ENCODE measurements around the gene GNAL.
"Not testable (repeated sequence)": the region's sequence is repeated elsewhere in the genome, so short reads cannot be mapped to it uniquely, and the experiment has no call there.

Gene GNAL

DNA sequence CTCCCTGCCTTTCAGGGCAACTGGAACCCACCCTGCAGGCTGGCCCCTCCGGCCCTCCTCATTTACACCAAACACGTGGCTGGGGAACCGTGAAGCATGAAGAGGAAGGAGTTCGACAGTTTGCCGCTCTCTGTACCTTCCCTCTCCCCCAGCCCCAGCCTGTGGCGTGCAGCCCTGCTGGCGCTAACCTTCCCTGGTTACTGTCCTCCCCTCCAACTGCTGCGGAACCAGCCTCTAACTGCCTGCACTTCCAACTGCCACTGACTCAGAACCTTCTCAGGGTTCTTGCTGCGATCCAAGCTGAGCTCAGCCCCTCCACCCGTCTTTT, 19.2 kb upstream of the GNAL start:
- no peak for DNase-seq

DNA sequence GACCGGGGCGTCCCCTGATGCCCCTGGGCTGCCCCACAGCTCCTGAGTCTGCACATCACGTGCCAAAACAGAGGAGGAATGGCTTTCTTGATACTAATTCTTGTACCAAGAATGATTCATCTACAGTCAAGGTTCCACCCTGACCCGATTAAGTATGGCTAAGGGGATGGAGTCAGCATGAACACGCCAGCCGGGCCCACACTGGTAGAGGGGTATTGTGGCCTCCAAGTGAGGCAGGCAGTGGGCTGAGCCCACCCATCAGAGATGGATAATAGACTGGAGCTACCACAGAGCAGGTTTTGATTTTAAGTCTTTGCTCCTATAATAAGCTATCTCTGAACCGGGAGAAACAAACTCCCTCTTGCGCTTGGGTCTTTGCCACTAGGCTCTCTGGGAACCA, 17.9 kb upstream of the GNAL start:
- DNase-seq: no peak

GRCh38 chr18:11672198-11672597, 16.9 kb upstream of the GNAL start:
- DNase-seq: no peak

GRCh38 chr18:11672846-11673454, 16.1 kb upstream of the GNAL start:
- DNase-seq: no peak

- no peak for DNase-seq
These were observed 15.5 kb upstream of the GNAL start for GRCh38 chr18:11673560-11673959.

- no peak for DNase-seq
These were observed 14.9 kb upstream of the GNAL start for GRCh38 chr18:11674119-11674518.

DNA sequence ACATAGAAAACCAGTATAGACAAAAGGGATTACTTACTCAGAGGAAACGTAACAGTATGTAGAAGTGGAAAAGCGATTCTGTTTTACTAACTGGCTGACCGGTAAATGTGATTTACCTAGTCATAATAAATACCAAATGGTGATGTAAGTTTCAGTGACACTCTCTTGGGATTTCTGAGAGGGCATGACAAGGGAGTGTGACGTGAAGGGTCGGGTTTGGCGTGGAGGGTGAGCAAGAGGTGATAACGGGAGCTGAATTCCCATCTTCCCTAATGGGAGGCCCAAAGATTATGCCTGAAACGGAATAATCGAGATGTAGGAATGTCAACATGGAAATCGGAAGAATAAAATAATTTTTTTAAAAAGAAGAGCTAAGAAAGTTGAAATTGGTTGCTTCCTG, 12.7 kb upstream of the GNAL start:
- no peak for DNase-seq

DNA sequence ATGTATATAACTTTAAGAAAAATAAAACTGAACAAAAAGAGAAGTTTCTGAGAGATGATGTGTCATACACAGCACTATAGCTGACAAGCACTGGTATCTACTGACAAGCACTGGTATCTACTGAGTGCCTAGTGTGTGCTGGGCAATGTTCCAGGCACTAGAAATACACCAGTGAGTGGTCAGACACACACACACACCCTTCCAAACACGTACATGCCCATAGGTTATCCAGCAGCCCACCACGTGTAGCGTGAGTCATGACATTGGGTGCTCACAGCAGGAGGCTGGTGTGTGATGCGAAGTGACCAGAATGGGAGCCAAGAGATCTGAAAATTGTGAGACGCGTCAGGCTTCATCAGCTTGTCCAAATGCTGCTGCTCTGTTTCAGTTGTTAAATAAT, 12.2 kb upstream of the GNAL start:
- no peak for DNase-seq

DNA sequence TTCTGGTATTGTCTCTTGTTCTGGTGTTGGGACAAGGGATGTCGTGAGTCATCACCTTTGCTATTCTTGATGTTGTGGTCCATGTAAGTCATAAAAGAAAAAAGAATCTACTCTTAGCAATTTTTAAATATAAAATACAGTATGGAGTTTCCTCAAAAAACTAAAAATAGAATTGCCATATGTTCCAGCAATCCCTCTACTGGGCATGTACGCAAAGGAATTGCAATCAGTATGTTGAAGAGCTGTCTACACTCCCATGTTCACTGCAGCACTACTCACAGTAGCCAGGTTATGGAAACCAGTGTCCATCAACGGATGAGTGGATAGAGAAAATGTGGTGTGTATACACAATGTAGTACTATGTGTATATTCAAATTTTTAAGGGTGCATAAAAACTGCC, 10.9 kb upstream of the GNAL start:
- DNase-seq: no peak

DNA sequence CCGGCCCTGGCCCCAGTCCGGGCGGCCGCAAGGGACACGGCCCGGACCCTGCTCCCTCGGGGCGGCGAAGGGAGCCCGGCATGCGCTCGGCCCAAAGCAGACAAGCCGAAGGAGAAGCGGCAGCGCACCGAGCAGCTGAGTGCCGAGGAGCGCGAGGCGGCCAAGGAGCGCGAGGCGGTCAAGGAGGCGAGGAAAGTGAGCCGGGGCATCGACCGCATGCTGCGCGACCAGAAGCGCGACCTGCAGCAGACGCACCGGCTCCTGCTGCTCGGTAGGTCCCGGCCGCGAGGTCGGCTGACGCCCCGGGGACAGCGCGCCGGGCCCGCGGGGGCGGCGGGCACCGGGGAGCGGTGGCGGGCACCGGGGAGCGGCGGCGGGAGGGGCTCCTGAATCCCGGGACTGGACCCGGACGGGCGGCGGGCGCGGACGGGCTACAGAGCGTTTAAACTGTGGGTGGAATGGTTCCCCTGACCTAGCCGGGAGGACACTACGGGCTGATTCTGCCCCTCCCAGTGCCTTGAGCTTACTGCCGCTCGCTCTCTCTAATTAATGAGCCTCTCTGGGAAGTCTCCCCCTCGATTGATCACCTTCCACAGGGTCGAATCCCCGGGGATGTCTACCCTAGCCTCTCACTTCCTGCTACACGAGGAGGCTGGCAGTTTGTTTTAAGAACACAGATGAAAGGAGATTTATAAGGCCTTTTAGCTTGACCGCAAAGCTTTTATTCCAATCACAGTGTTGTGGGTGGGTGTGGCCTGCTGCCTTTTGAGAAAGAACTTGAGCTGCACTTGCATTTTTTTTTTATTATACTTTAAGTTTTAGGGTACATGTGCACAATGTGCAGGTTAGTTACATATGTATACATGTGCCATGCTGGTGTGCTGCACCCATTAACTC, 853 bp downstream of the GNAL start:
- no peak for DNase-seq

DNA sequence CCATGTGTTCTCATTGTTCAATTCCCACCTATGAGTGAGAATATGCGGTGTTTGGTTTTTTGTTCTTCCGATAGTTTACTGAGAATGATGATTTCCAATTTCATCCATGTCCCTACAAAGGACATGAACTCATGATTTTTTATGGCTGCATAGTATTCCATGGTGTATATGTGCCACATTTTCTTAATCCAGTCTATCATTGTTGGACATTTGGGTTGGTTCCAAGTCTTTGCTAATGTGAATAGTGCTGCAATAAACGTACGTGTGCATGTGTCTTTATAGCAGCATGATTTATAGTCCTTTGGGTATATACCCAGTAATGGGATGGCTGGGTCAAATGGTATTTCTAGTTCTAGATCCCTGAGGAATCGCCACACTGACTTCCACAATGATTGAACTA, 1.6 kb downstream of the GNAL start:
- not testable (repeated sequence) for DNase-seq

DNA sequence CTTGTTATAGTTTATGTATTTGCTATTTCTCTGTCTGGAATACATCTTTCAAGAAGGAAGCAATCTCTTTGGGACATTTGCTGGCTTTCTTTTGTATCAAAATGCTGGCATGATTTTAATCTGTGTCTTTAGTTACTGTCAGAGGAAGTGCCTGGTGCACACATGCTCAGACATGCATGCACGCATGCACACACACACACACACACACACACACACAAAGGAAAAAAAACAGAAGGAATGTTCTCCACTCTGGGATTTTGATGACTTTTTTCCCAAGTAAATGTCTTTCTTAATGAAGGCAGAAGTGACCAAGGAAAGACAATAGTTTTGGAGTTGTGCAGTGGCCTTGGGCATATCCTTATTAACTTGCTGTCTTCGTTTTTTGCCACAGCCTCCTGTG, 6.7 kb downstream of the GNAL start:
- DNase-seq: no peak

GRCh38 chr18:11696451-11696850, 7.4 kb downstream of the GNAL start:
- no peak for DNase-seq

DNA sequence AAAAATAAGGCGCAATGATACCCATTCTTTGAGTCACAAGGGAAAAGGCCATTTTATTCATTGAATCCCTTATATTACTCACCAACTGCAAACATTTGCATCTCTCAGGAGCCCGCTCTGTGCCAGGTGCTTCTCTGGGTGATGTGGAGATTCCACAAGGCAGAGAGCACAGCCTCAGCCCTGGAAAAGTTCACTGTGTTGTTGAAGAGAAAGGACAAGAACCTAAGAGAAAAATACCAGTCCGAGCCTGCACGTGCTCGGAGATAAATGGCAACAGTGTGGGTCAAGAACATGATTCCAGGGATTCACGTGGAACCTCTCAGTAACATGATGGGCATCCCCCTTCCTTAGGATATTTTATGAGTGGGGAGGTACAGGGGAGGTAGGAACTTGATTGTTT, 11.8 kb downstream of the GNAL start:
- no peak for DNase-seq

GRCh38 chr18:11710578-11710977, 21.5 kb downstream of the GNAL start:
- no peak for DNase-seq

DNA sequence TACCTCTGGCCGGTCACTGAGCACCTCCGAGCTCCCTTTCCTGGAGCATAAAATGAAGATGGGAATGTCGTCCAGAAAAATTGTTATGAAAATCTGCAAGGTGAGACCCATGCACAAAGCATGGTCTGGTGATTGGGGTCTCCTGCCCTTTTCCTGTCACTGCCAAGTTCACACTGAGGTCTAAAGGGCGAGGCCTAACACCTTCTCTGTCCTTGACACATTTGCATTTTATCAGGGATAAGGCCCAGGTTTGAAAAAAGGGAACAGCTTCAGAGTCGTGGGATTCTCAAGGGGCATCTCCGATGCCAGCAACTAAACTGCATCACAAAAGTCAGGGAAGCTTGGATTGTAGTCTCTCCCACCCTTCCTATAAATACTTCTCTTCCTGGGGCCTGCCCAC, 24.7 kb downstream of the GNAL start:
- no peak for DNase-seq

- no peak for DNase-seq
These were observed 25.3 kb downstream of the GNAL start for GRCh38 chr18:11714244-11714918.

DNA sequence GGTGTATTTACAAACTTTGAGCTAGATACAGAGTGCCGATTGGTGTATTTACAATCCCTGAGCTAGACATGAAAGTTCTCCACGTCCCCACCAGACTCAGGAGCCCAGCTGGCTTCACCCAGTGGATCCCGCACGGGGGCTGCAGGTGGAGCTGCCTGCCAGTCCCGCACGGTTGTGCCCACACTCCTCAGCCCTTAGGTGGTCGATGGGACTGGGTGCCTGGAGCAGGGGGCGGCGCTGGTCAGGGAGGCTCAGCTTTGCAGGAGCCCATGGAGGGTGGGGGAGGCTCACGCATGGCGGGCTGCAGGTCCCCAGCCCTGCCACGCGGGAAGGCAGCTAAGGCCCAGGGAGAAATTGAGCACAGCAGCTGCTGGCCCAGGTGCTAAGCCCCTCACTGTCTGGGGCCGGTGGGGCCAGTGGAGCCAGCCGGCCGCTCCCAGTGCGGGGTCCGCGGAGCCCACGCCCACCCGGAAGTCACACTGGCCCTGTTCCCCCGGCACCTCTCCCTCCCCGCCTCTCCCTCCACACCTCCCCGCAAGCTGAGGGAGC, 27.8 kb downstream of the GNAL start:
- DNase-seq: not testable (repeated sequence)

DNA sequence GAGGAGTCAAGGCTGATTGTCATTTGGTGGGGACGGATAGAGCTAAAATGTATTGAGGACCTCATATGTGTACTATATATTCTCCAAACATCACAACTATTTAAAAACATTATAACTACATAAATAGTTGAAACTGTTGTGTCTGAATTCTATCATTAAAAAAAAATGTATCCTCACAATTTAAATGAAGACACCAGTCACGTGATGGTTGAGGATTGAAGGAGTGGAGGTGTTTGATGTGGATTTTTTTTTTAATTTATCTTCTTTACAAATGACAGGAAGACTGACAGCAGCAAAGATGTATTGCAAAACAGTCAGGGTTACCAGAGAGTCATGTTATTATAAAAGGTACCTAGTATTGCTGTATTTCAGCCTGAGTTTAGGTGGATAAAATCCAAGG, 30.0 kb downstream of the GNAL start:
- DNase-seq: no peak

- no peak for DNase-seq
These were observed 30.6 kb downstream of the GNAL start for GRCh38 chr18:11719621-11720020.

- no peak for DNase-seq
These were observed 32.7 kb downstream of the GNAL start for GRCh38 chr18:11721720-11722119.

DNA sequence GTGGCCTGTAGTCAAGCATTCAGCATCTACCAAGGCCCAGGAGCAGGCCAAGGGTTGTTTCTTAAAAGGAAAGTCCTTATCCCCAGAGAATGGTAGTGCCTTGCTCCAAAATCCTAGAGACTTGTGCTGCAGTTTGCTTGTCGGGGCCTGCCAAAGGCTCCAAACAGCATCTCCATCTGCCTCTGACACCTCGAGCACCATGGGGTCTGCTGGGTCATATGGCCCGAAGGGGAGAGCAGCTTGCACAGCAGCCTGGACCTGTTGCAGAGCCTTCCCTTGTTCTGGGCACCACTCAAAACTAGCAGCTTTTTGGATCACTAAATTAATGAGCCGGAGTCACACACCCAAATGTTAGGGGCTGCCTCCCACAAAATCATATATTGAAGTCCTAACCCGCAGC, 35.7 kb downstream of the GNAL start:
- DNase-seq: no peak

GRCh38 chr18:11726556-11726955, 37.5 kb downstream of the GNAL start:
- DNase-seq: no peak

DNA sequence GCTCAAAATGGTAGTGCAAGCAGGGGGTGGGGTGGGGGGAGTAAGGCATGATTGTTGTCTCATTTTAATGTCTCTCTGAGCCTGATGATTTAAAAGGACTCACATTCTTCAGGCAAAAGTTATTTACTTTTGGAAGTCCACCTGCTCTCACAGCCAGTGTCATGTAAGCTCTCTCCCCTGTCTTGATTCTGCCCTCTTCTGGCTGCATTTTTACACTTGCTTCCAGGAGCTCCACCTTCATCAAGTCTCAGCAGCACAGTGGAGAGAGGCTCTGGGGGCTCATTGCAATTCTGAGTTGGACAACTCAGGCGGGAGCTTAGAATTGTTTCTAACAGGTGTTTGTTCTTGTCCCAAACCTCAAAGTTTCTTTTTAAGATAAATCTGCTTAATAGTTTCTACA, 39.2 kb downstream of the GNAL start:
- no peak for DNase-seq

Measured in DMS153 (cell line).